Measurements from ENCODE around the gene LIM2.
A peak's percentile ranks its signal among the peaks of the same experiment; 100 is the strongest.
"Not testable (repeated sequence)": the region's sequence is repeated elsewhere in the genome, so short reads cannot be mapped to it uniquely, and the experiment has no call there.

The LIM2 gene

GRCh38 chr19:51387924-51388389, at the start of gene LIM2:
Gene LIM2 (minus strand): TSS chr19:51387974. CDS start chr19:51387443, 531 bp downstream.
- no peak for DNase-seq

DNA sequence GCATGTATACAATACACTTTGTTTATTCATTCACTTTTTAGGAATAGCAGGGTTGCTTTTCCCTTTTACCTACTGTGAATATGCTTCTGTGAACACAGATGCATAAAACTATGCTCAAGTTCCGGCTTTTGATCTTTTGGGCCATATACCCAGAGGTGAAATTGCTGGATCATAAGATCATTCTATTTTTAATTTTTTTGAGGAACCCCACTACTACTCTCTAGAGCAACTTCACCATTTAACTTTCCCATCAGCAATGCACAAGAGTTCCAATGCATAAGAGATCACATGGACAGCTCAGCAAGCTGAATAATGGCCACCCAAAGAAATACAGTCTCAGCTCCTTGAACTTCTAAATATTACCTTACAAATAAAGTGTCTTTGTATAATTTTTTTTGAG, 46.7 kb upstream of the LIM2 start:
- DNase-seq, result no peak

DNA sequence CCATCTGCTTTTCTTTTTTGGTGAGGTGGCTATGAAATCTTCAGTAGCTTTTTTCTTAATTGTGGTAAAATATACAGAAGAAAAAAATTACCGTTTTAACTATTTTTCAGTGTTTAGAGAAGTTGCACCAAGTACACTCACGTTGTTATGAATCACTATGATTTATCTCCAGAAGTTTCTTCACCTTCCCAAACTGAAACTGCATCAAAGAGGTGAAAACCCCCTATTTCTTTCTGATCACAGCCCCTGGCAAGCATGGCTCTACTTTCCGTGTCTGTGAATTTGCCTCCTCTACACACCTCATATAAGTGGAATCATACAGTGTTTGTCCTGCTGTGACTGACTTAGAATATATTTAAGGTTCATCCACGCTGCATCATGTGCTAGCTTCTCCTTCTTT, 45.3 kb upstream of the LIM2 start:
- DNase-seq, result no peak

- peak; percentile 23 for DNase-seq
Measured at GRCh38 chr19:51431124-51431523, 43.4 kb upstream of the LIM2 start.

DNA sequence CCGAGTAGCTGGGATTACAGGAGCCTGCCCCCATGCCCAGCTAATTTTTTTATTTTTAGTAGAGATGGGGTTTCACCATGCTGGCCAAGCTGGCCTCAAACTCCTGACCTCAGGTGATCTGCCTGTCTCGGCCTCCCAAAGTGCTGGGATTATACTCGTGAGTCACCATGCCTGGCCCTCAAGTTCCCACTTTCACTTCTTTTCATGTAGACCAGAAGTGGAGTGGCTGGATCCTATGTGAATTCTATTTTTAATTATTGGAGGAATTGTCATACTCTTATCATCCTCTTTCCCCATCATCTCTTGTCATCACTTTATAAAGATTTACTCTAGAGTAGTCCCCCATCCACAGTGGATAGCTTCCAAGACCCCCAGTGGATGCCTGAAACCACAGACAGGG, 42.4 kb upstream of the LIM2 start:
- DNase-seq, result no peak

GRCh38 chr19:51427201-51427600, 39.4 kb upstream of the LIM2 start:
- no peak for DNase-seq

DNA sequence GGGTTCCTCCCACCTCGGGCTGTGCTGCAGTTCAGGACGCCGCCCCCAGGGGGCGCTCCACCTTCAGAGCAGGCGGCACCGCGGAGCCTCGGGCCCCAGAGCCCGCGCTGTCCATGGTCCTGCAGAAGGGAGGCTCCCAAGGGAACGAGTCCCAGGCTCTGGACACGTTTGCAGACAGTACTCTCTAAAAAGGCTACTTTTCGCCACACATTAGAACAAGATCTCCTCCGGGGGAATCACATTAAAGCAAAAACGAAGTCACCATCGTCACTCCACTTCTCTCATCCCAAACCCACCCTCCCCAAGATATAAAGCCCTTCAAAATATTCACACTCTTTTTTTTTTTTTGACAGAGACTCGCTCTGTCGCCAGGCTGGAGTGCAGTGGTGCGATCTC, 34.3 kb upstream of the LIM2 start:
- no peak for DNase-seq

- no peak for DNase-seq
Measured at GRCh38 chr19:51421229-51422052, 33.7 kb upstream of the LIM2 start.

- not testable (repeated sequence) for DNase-seq
Measured at GRCh38 chr19:51420511-51420910, 32.7 kb upstream of the LIM2 start.

DNA sequence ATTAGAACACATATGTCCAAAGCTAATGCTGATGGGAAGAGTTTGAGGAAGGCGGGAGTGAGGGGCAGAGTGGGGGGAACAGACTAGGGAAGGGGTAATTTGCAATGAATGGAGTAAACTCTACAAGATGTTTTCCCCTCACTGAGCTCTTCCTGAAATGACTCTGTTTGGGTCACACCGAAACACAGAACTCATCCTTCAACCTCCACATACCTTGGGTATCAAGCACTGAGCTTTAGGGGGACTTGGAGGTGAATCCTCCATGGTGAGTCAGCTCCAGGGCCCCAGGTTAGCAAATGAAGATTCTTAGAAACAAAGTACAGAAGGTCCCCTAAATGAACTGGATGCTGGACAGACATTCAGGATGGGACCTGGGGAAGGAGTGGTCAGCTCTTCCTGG, 30.9 kb upstream of the LIM2 start:
- no peak for DNase-seq

- DNase-seq, result no peak
Measured at GRCh38 chr19:51417810-51418157, 30.0 kb upstream of the LIM2 start.

DNA sequence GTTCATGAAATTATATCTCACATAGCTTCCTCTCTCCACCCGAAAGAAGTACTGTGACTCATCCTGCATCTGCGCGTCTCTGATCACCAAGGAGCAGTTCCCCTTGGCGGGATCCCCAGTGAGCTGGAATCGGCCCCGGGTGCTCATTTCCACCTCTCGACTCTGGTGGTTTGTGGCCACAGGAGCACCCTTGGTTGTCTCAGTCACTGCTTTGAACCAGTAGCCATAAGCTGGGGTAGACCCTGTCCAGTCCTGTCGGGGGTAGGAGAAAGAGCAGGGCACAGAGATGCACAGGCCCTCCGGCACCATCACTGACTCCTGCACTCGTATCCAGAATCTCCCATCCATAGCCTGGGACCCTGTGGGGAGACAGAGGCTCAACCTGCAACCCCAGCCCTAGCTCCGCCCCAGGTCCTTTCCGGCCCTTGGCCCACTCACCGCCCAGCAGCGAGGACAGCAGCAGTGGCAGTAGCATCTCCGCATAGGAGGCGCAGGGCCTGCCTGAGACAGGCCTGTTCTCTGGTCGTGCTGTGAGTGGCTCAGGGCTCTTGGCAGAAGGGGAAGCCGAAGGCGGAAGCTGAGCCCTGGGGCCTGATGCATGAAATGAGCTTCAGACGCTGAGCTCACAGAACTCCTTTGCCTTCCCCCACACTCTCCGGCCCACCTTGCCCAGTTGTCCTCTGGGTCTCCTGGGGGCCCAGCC, 29.5 kb upstream of the LIM2 start, which contains the start of gene SIGLEC10:
SIGLEC10 (minus strand) TSS at position 536 of the 703 bp plus-strand sequence; CDS start at position 475, 61 bp downstream.
- DNase-seq, result peak; percentile 76

- DNase-seq, result not testable (repeated sequence)
Measured at GRCh38 chr19:51416422-51416821, 28.6 kb upstream of the LIM2 start.

- no peak for DNase-seq
Measured at GRCh38 chr19:51415187-51415586, 27.4 kb upstream of the LIM2 start.

DNA sequence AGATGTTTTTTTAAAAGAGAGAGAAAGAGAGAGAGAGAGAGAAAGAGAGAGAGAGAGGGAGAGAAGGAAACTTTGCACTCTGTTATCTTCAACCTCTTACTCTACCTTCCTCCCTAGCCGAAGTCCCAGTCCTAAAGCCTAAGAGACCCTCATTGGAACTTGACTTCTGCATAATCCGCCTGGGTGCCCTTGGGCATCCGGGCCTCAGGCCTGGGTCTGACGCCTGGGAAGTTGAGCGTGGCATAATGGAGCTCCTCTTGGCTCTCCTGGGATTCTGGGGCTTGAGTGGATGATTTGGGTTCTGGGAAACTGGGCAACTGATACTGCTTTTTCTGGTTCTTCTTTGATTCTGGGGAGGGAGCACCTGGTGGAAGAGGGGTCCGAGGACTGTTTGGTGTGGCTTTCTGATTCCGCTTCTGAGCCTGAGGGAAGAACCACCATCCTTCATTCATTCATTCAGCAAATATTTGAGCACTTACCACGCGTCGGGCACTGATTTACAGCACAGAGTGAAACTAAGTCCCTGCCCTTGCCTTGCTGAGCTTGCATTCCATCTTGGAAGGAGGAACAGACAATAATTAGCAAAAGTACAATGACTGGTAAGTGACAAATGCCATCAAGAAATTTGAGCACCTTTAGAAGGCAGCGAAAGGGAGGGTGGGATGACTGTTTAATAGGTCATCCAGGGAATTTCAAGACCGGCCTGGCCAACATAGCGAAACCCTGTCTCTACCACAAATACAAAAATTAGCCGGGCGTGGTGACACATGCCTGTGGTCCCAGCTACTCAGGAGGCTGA, 23.4 kb upstream of the LIM2 start:
- no peak for DNase-seq

DNA sequence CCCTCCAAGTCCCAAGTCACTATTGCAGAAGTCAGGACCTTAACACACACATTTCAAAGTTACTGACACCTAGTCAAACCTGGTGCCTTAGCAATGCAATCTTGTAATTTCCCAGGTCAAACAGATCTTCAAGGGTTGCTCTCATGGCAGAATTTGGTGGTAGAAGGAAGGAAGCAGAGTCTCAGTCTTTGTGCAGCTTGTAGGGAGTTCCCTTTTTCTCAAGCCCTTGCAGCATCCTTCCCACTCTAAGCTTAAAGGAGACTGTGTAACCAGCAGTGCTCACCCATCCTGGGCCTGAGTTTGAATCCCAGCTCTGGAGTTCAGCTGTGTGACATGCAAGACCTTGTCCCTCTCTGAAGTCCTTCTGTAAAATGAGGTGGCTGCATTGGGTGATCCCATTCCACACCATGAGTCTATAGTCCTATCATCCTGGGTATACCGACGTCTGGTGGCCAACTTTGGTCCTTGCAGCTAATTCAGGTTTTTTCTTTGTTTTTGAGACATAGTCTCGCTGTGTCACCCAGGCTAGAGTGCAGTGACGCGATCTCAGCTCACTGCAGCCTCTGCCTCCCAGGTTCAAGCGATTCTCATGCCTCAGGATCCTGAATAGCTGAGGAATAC, 19.8 kb upstream of the LIM2 start:
- peak; percentile 77 for DNase-seq

DNA sequence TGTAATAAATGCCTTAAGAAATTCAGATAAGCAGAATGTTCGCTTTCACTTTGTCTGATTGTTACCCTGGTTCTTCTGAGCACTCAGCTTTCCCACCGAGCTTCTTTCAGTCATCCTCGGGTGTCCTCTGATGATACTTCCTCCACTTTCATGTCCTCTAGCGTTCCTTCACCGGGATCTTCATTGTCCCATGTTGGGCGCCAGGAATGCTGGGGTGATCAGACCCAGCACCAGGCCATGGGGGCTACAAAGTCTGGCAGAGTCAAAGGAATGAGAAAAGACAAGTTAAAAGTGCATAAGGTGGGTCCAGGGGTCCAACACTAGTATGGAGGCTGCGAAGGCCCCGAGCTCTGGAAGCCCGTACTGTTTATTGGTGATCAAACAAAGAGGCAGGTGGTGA, 14.3 kb upstream of the LIM2 start:
- no peak for DNase-seq

GRCh38 chr19:51399936-51400335, 12.2 kb upstream of the LIM2 start:
- not testable (repeated sequence) for DNase-seq

DNA sequence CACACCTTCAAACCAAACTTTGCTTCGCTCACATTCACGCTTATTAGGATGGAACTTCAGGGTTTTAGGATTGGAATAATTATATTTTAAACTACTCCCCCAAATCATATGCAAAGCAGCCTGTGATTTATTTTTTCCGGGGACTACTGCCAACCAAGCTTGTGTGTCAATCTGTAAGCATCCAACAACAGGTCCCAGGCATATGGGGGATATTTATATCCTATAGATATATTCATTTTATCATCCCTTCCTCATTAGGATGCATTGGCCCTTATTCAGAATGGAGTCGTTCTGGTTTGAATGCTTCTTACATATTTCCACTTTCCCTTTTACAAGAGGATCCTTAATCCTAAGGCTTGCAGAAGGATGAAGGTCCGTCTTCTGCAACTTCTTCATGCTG, 11.5 kb upstream of the LIM2 start:
- DNase-seq, result no peak

DNA sequence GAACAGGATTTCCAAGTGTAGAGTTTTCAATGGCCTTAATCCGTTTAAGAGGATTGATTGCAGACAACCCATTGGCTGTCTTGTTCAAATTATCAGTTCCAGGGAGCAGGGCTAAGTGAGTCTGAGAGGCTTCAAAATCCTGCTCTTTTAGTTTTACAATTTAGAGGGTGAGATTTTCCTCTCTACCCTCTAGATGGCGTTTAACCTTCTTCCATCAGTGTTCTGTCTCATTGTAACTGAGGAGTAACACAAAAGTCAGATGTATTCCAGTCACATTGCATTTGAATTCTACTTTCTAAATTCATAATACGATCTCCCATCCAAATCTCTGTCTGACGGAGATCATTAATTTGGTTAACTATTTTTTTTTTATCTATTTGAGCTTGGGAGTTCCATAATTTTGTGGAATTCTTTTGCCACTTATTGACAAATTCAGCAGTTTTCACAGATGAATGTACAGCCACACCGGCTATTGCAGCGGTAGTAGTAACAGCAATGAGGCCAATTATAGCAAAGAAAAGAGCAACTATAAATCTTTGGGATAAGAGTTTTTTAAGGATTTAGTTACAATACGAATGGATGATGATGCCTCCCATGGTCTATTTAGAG, 10.4 kb upstream of the LIM2 start:
- peak; percentile 32 for DNase-seq

- not testable (repeated sequence) for DNase-seq
Measured at GRCh38 chr19:51397453-51397852, 9.7 kb upstream of the LIM2 start.

- DNase-seq, result no peak
Measured at GRCh38 chr19:51396175-51396574, 8.4 kb upstream of the LIM2 start.

All from GF-D8 (cell line).